ENCODE results near the gene SDC3.

Gene SDC3

GRCh38 chr1:30875916-30876315 is 32.6 kb downstream of the SDC3 start:
- Histone ChIP-seq H3K36me3 (ENCODE audit: control insufficient read depth, low read length) (no peaks in the 10 kb centered on the region), H3K9me2 (replicated peaks; ENCODE audit: control insufficient read depth, low read length) (no peaks in the 10 kb centered on the region), H3F3A (ENCODE audit: control insufficient read depth, insufficient read depth) (no peaks in the 10 kb centered on the region), H3K27ac (ENCODE audit: low read depth, low read length) (no peak overlapping the region), H3K27me3 (ENCODE audit: control insufficient read depth, low read length) (peaks cover 29% of the 10 kb centered on the region), H3K4me2 (ENCODE audit: low read length) (no peak overlapping the region), H3K9me3 (ENCODE audit: control insufficient read depth, insufficient read depth, low read length) (no peaks in the 10 kb centered on the region), H3K4me3 (ENCODE audit: low read length) (no peak overlapping the region), H4K20me1 (ENCODE audit: control insufficient read depth, insufficient read depth, low read depth, low read length) (no peaks in the 10 kb centered on the region; the same call in 1 of the 2 replicates), H3K4me1 (ENCODE audit: control insufficient read depth, low read length) (peaks cover 3% of the 10 kb centered on the region), H3K79me2 (ENCODE audit: control insufficient read depth, low read length) (no peaks in the 10 kb centered on the region)
- TF ChIP-seq EZH2phosphoT487 (IDR thresholded peaks at IDR 0.05; ENCODE audit: borderline replicate concordance, low read length): no peak
- no peak for TF ChIP-seq CTCF (IDR thresholded peaks at IDR 0.05; ENCODE audit: low read depth, low read length, poor library complexity, severe bottlenecking)

GRCh38 chr1:30875197-30875596 is 33.4 kb downstream of the SDC3 start:
- TF ChIP-seq EZH2phosphoT487 (IDR thresholded peaks at IDR 0.05; ENCODE audit: borderline replicate concordance, low read length) (no peak), CTCF (IDR thresholded peaks at IDR 0.05; ENCODE audit: low read depth, low read length, poor library complexity, severe bottlenecking) (no peak)
- H3K36me3 ChIP-seq (ENCODE audit: control insufficient read depth, low read length): no peaks in the 10 kb centered on the region
- no peak overlapping the region for H3K27ac ChIP-seq (ENCODE audit: low read depth, low read length)
- no peak overlapping the region for H3K4me3 ChIP-seq (ENCODE audit: low read length)
- no peaks in the 10 kb centered on the region for H3K9me2 ChIP-seq (replicated peaks; ENCODE audit: control insufficient read depth, low read length)
- no peaks in the 10 kb centered on the region for H3K4me1 ChIP-seq (ENCODE audit: control insufficient read depth, low read length)
- H3K79me2 ChIP-seq (ENCODE audit: control insufficient read depth, low read length): no peaks in the 10 kb centered on the region
- no peaks in the 10 kb centered on the region for H3K9me3 ChIP-seq (ENCODE audit: control insufficient read depth, insufficient read depth, low read length)
- no peaks in the 10 kb centered on the region for H3F3A ChIP-seq (ENCODE audit: control insufficient read depth, insufficient read depth)
- H3K27me3 ChIP-seq (ENCODE audit: control insufficient read depth, low read length): peaks cover 29% of the 10 kb centered on the region
- H4K20me1 ChIP-seq (ENCODE audit: control insufficient read depth, insufficient read depth, low read depth, low read length): no peaks in the 10 kb centered on the region; the same call in 1 of the 2 replicates
- H3K4me2 ChIP-seq (ENCODE audit: low read length): no peak overlapping the region

- Histone ChIP-seq H3K4me1 (ENCODE audit: control insufficient read depth, low read length) (no peaks in the 10 kb centered on the region), H3K27ac (ENCODE audit: low read depth, low read length) (no peak overlapping the region), H3K79me2 (ENCODE audit: control insufficient read depth, low read length) (no peaks in the 10 kb centered on the region), H4K20me1 (ENCODE audit: control insufficient read depth, insufficient read depth, low read depth, low read length) (no peaks in the 10 kb centered on the region), H3K4me3 (ENCODE audit: low read length) (no peak overlapping the region), H3K4me2 (ENCODE audit: low read length) (no peak overlapping the region), H3F3A (ENCODE audit: control insufficient read depth, insufficient read depth) (no peaks in the 10 kb centered on the region), H3K36me3 (ENCODE audit: control insufficient read depth, low read length) (no peaks in the 10 kb centered on the region), H3K27me3 (ENCODE audit: control insufficient read depth, low read length) (peaks cover 24% of the 10 kb centered on the region), H3K9me3 (ENCODE audit: control insufficient read depth, insufficient read depth, low read length) (no peaks in the 10 kb centered on the region), H3K9me2 (replicated peaks; ENCODE audit: control insufficient read depth, low read length) (no peaks in the 10 kb centered on the region)
- TF ChIP-seq CTCF (IDR thresholded peaks at IDR 0.05; ENCODE audit: low read depth, low read length, poor library complexity, severe bottlenecking): no peak
- no peak for TF ChIP-seq EZH2phosphoT487 (IDR thresholded peaks at IDR 0.05; ENCODE audit: borderline replicate concordance, low read length)
Measured at GRCh38 chr1:30874176-30874575, 34.4 kb downstream of the SDC3 start.

- no peaks in the 10 kb centered on the region for H3K9me3 ChIP-seq (ENCODE audit: control insufficient read depth, insufficient read depth, low read length)
- H3K27me3 ChIP-seq (ENCODE audit: control insufficient read depth, low read length): peaks cover 12% of the 10 kb centered on the region
- no peak overlapping the region for H3K4me3 ChIP-seq (ENCODE audit: low read length)
- no peaks in the 10 kb centered on the region for H3K9me2 ChIP-seq (replicated peaks; ENCODE audit: control insufficient read depth, low read length)
- H3K79me2 ChIP-seq (ENCODE audit: control insufficient read depth, low read length): no peaks in the 10 kb centered on the region
- H4K20me1 ChIP-seq (ENCODE audit: control insufficient read depth, insufficient read depth, low read depth, low read length): no peaks in the 10 kb centered on the region
- H3K36me3 ChIP-seq (ENCODE audit: control insufficient read depth, low read length): no peaks in the 10 kb centered on the region
- H3K27ac ChIP-seq (ENCODE audit: low read depth, low read length): no peak overlapping the region
- no peaks in the 10 kb centered on the region for H3F3A ChIP-seq (ENCODE audit: control insufficient read depth, insufficient read depth)
- no peaks in the 10 kb centered on the region for H3K4me1 ChIP-seq (ENCODE audit: control insufficient read depth, low read length)
- H3K4me2 ChIP-seq (ENCODE audit: low read length): no peak overlapping the region
- no peak for TF ChIP-seq CTCF (IDR thresholded peaks at IDR 0.05; ENCODE audit: low read depth, low read length, poor library complexity, severe bottlenecking)
- TF ChIP-seq EZH2phosphoT487 (IDR thresholded peaks at IDR 0.05; ENCODE audit: borderline replicate concordance, low read length): no peak
Measured at GRCh38 chr1:30872948-30873263, 35.7 kb downstream of the SDC3 start.
